Liver (tissue), 9 donors: Measurements from ENCODE around the gene CD6. TPM values are rescaled to one million over a fixed set of nuclear protein-coding genes. Genes with fewer than 3 reads are reported as not detected.

Experiments used
- DNase-seq: peaks from one replicate; pipeline ENCODE4 v3.0.0-alpha.2; 2017; ENCODE audit warnings: low spot score
- H3K27ac ChIP-seq, 2 donors: one replicate each; pipeline ENCODE4 v1.7.0; 2013; ENCODE audit warnings: inconsistent platforms in 2 of 2, low read length in 2 of 2, control low read depth in 1 of 2, low read depth in 1 of 2, mild to moderate bottlenecking in 1 of 2
- H3K27me3 ChIP-seq, 4 donors: one replicate each; pipeline versions ENCODE4 v1.6.1 to v1.7.0; 2013; ENCODE audit warnings: low read length in 3 of 4, inconsistent platforms in 1 of 4, mild to moderate bottlenecking in 1 of 4, moderate library complexity in 1 of 4; ENCODE audit not compliant: control insufficient read depth in 4 of 4, insufficient read depth in 4 of 4
- H3K36me3 ChIP-seq, 4 donors: one replicate each; pipeline versions ENCODE4 v1.6.1 to v1.7.0; 2013; ENCODE audit warnings: low read length in 3 of 4, mild to moderate bottlenecking in 3 of 4, low read depth in 1 of 4, moderate library complexity in 1 of 4; ENCODE audit not compliant: control insufficient read depth in 4 of 4, insufficient read depth in 3 of 4
- H3K4me1 ChIP-seq, 4 donors: one replicate each; pipeline versions ENCODE4 v1.6.1 to v1.7.0; 2013; ENCODE audit warnings: low read length in 3 of 4, mild to moderate bottlenecking in 3 of 4, moderate library complexity in 1 of 4; ENCODE audit not compliant: control insufficient read depth in 4 of 4, insufficient read depth in 4 of 4
- H3K4me3 ChIP-seq, 3 donors: one replicate each; pipeline versions ENCODE4 v1.6.1 to v1.7.0; 2013; ENCODE audit warnings: low read length in 3 of 3, control low read depth in 1 of 3, low read depth in 1 of 3, mild to moderate bottlenecking in 1 of 3
- H3K9ac ChIP-seq, 2 donors: one replicate each; pipeline ENCODE4 v1.7.0; 2013; ENCODE audit warnings: low read length in 2 of 2, mild to moderate bottlenecking in 2 of 2, moderate library complexity in 2 of 2, control low read depth in 1 of 2, low read depth in 1 of 2
- H3K9me3 ChIP-seq, 4 donors: one replicate each; pipeline versions ENCODE4 v1.6.1 to v1.7.0; 2013; ENCODE audit warnings: low read length in 3 of 4; ENCODE audit not compliant: control insufficient read depth in 4 of 4
- EGR1 ChIP-seq, 2 donors: IDR thresholded peaks; 2 replicates each; pipeline ENCODE4 v1.6.1; 2016 to 2018; ENCODE audit warnings: antibody characterized with exemption in 2 of 2, low read depth in 2 of 2
- FOXA1 ChIP-seq: IDR thresholded peaks from 2 replicates; pipeline ENCODE4 v1.6.1; 2016; ENCODE audit warnings: antibody characterized with exemption
- FOXA2 ChIP-seq: IDR thresholded peaks from 2 replicates; pipeline ENCODE4 v1.6.1; 2016; ENCODE audit warnings: antibody characterized with exemption
- GABPA ChIP-seq, 2 donors: IDR thresholded peaks in 1 of 2; conservative IDR thresholded peaks in 1 of 2; 2 replicates each; pipeline ENCODE4 v1.6.1; 2016; ENCODE audit warnings: antibody characterized with exemption in 2 of 2, mild to moderate bottlenecking in 1 of 2, moderate library complexity in 1 of 2
- HNF4A ChIP-seq, 2 donors: conservative IDR thresholded peaks; 2 replicates each; pipeline ENCODE4 v1.6.1; 2016; ENCODE audit warnings: antibody characterized with exemption in 2 of 2, mild to moderate bottlenecking in 2 of 2
- HNF4G ChIP-seq: IDR thresholded peaks from 2 replicates; pipeline ENCODE4 v1.6.1; 2016; ENCODE audit warnings: antibody characterized with exemption
- JUND ChIP-seq, 2 donors: IDR thresholded peaks; 2 replicates each; pipeline ENCODE4 v1.6.1; 2016; ENCODE audit warnings: antibody characterized with exemption in 2 of 2
- MAX ChIP-seq: IDR thresholded peaks from 2 replicates; pipeline ENCODE4 v1.6.1; 2016; ENCODE audit warnings: antibody characterized with exemption
- NR2F2 ChIP-seq: IDR thresholded peaks from 2 replicates; pipeline ENCODE4 v1.6.1; 2016; ENCODE audit warnings: antibody characterized with exemption
- RAD21 ChIP-seq, 2 donors: IDR thresholded peaks; 2 replicates each; pipeline ENCODE4 v1.6.1; 2016; ENCODE audit warnings: antibody characterized with exemption in 2 of 2, mild to moderate bottlenecking in 2 of 2
- REST ChIP-seq: IDR thresholded peaks from 2 replicates; pipeline ENCODE4 v1.6.1; 2016; ENCODE audit warnings: antibody characterized with exemption, mild to moderate bottlenecking
- RXRA ChIP-seq, 2 donors: IDR thresholded peaks; 2 replicates each; pipeline ENCODE4 v1.6.1; 2017 to 2018; ENCODE audit warnings: antibody characterized with exemption in 2 of 2, mild to moderate bottlenecking in 1 of 2
- SP1 ChIP-seq: IDR thresholded peaks from 2 replicates; pipeline ENCODE4 v1.6.1; 2018; ENCODE audit warnings: antibody characterized with exemption, mild to moderate bottlenecking
- YY1 ChIP-seq: IDR thresholded peaks from 2 replicates; pipeline ENCODE4 v1.6.1; 2016; ENCODE audit warnings: antibody characterized with exemption, mild to moderate bottlenecking
- WGBS: extraction: QIAGEN DNeasy Blood & Tissue Kit; methylation state at CpG from one replicate; pipeline ENCODE4 v1.1.7; 2013; 5-methylcytosine and 5-hydroxymethylcytosine counted together
- polyA plus RNA-seq, 2 donors: library from polyadenylated mRNA; stranded (reverse) in 1 of 2; unstranded in 1 of 2; fragments of 200-250 nt in 1 of 2; fragments of >200 nt in 1 of 2; fragmentation: Nextera tagmentation in 1 of 2; extraction: Ambion mirVana in 1 of 2; gene quantifications; one replicate each; pipeline versions ENCODE4 v1.2.1 to v1.2.3, GENCODE V29; 2013 to 2015
- total RNA-seq, 2 donors: library from RNA; depleted of rRNA; stranded (reverse); fragments of >200 nt; gene quantifications; one replicate each; pipeline ENCODE4 v1.2.3, GENCODE V29; 2014
- TF ChIP-seq, protein P1 (sequence below): fragments of 150-350 bp; IDR thresholded peaks from 2 replicates; pipeline ENCODE4 v1.5.1; 2017; ENCODE audit warnings: improper control_type of control experiment, low read depth, low read length; ENCODE audit not compliant: missing input control
- TF ChIP-seq, protein P2 (sequence below): IDR thresholded peaks from 2 replicates; pipeline ENCODE4 v1.6.1; 2016; ENCODE audit warnings: antibody characterized with exemption
- donor health status: healthy.
- donor health status: healthy.
- donor health status: healthy.
- donor health status: healthy.
- donor health status: healthy.

The CD6 gene
- total and polyA plus RNA-seq, 4 donors: 0.31 to 0.59 (median 0.45) TPM

DNA sequence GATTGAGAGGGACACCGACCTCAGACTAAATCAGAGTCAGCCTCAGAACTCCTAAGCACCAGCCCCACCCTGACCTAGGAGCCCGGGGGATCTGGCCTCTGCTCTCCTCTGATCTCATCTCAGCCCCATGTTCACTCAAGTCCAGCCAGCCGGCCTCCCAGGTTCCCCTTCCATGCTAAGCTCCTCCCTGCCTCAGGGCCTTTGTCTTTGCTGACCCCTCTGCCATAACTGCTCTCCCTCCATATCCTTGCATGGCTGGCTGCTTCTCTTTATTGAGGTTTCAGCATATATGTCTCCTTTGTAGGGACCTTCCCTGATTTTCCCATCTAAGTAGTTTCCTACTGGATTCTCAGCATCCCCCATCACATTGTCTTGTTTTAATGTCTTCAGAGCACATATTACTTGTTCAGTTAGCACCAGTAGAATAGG lies 18.7 kb upstream of the CD6 start:
- Histone ChIP-seq H3K9ac (peak overlapping the region in 1 of 2 donors; percentile 73), H3K27ac (peak overlapping the region; percentile 77 to 96), H3K4me1 (peaks cover 5 to 23% (median 14%) of the 10 kb centered on the region in 4 donors), H3K36me3 (peaks cover 0 to 3% (median 0%) of the 10 kb centered on the region in 4 donors), H3K27me3 (no peaks in the 10 kb centered on the region), H3K9me3 (no peaks in the 10 kb centered on the region), H3K4me3 (peak overlapping the region in 2 of 3 donors; percentile 46 to 88)
- WGBS: 50% methylated on average over 3 of the region's 3 CpGs
- no peak for TF ChIP-seq FOXA1
- TF ChIP-seq HNF4G: no peak
- no peak for TF ChIP-seq REST
- TF ChIP-seq RAD21 (IDR thresholded peaks at IDR 0.05): no peak
- no peak for TF ChIP-seq GABPA (IDR thresholded peaks at IDR 0.05 in 1 of 2, conservative IDR thresholded peaks at IDR 0.05 in 1 of 2)
- no peak for DNase-seq

GRCh38 chr11:60953781-60954180 lies 17.7 kb upstream of the CD6 start:
- TF ChIP-seq SP1: no peak
- TF ChIP-seq RXRA (IDR thresholded peaks at IDR 0.05): no peak
- no peak for TF ChIP-seq FOXA2
- no peak for TF ChIP-seq EGR1 (IDR thresholded peaks at IDR 0.05; ENCODE audit: low read depth in 2 of 2)
- no peak for TF ChIP-seq GABPA (IDR thresholded peaks at IDR 0.05 in 1 of 2, conservative IDR thresholded peaks at IDR 0.05 in 1 of 2)
- no peak for TF ChIP-seq FOXA1
- TF ChIP-seq JUND (IDR thresholded peaks at IDR 0.05): no peak
- TF ChIP-seq RAD21 (IDR thresholded peaks at IDR 0.05): no peak
- TF ChIP-seq NR2F2: no peak
- H3K9me3 ChIP-seq: no peaks in the 10 kb centered on the region
- H3K27me3 ChIP-seq: no peaks in the 10 kb centered on the region
- H3K4me1 ChIP-seq: peaks cover 5 to 23% (median 14%) of the 10 kb centered on the region in 4 donors
- no peak overlapping the region for H3K27ac ChIP-seq
- no peaks in the 10 kb centered on the region for H3K36me3 ChIP-seq
- H3K4me3 ChIP-seq: no peak overlapping the region
- DNase-seq: no peak
- WGBS: 72% methylated on average over 6 of the region's 6 CpGs
- no peak overlapping the region for H3K9ac ChIP-seq

- Histone ChIP-seq H3K4me1 (peaks cover 5 to 23% (median 14%) of the 10 kb centered on the region in 4 donors), H3K27me3 (no peaks in the 10 kb centered on the region), H3K4me3 (no peak overlapping the region), H3K27ac (no peak overlapping the region), H3K36me3 (no peaks in the 10 kb centered on the region), H3K9me3 (no peaks in the 10 kb centered on the region), H3K9ac (no peak overlapping the region)
- 82% methylated on average over 5 of the region's 5 CpGs for WGBS
- no peak for DNase-seq
- TF ChIP-seq RAD21 (IDR thresholded peaks at IDR 0.05) (no peak), MAX (no peak), NR2F2 (no peak), EGR1 (IDR thresholded peaks at IDR 0.05; ENCODE audit: low read depth in 2 of 2) (no peak), GABPA (IDR thresholded peaks at IDR 0.05 in 1 of 2, conservative IDR thresholded peaks at IDR 0.05 in 1 of 2) (no peak), JUND (IDR thresholded peaks at IDR 0.05) (no peak), SP1 (no peak), HNF4A (conservative IDR thresholded peaks at IDR 0.05) (no peak), YY1 (no peak), HNF4G (no peak), FOXA1 (no peak), REST (no peak), RXRA (IDR thresholded peaks at IDR 0.05) (no peak)
- TF ChIP-seq, protein P1, sequence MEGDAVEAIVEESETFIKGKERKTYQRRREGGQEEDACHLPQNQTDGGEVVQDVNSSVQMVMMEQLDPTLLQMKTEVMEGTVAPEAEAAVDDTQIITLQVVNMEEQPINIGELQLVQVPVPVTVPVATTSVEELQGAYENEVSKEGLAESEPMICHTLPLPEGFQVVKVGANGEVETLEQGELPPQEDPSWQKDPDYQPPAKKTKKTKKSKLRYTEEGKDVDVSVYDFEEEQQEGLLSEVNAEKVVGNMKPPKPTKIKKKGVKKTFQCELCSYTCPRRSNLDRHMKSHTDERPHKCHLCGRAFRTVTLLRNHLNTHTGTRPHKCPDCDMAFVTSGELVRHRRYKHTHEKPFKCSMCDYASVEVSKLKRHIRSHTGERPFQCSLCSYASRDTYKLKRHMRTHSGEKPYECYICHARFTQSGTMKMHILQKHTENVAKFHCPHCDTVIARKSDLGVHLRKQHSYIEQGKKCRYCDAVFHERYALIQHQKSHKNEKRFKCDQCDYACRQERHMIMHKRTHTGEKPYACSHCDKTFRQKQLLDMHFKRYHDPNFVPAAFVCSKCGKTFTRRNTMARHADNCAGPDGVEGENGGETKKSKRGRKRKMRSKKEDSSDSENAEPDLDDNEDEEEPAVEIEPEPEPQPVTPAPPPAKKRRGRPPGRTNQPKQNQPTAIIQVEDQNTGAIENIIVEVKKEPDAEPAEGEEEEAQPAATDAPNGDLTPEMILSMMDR: no peak
- TF ChIP-seq, protein P2, sequence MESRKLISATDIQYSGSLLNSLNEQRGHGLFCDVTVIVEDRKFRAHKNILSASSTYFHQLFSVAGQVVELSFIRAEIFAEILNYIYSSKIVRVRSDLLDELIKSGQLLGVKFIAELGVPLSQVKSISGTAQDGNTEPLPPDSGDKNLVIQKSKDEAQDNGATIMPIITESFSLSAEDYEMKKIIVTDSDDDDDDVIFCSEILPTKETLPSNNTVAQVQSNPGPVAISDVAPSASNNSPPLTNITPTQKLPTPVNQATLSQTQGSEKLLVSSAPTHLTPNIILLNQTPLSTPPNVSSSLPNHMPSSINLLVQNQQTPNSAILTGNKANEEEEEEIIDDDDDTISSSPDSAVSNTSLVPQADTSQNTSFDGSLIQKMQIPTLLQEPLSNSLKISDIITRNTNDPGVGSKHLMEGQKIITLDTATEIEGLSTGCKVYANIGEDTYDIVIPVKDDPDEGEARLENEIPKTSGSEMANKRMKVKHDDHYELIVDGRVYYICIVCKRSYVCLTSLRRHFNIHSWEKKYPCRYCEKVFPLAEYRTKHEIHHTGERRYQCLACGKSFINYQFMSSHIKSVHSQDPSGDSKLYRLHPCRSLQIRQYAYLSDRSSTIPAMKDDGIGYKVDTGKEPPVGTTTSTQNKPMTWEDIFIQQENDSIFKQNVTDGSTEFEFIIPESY: no peak
Observed at GRCh38 chr11:60954421-60954820, 17.1 kb upstream of the CD6 start.
